ENCODE results near the gene TSGA10IP.

The TSGA10IP gene

DNA sequence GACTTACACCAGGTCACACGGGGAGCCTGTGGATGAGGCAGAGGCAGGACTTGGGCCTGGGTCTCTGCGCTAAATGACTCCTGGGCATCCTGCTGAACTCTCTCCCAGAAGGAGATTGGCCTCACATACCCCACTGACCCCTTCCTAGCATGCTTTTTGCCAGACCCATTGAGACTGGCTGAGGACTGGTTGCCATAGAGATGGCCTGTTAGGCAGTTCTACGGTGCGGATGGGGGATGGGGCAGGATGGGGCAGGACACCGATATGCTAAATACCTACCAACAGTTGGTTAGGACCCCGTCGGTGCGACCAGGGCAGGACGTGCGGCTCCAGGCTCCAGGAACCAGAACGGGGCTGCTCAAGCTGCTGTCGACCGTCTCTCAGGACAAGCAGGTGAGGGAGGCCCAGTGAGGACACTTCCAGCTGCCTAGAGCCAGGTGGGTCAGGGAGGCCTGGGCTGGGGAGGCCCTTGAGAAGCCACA lies at the start of gene TSGA10IP:
Gene TSGA10IP (plus strand): TSS at position 51 of the 482 bp plus-strand sequence. CDS start 196 bp downstream, at position 247.
- intact Hi-C loops (cut with DNase I; ENCODE audit: low total_unique reads) = no loop called here

DNA sequence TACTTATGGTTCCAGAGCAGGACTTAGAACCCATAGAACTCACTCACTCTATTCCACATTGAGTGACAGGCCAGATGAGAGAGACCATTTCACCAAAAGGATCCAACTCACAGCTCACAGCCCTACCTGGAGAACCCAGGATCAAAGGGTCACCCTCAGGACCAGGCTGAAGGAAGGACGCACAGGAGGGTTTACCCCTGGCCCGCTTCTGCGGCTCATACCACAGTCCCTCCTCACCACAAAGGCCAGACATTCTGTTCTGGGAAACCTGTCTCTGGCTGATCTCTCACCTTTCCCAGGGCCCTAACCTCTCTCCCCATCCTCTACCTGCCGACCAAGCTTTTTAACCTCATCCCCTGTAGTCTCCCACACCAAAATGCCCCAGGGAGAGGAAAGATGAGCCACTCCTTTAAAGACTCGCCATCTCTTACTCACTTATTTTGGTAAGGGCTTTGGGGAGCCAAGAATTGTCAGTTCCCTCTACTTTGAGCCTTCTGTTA lies 49.7 kb upstream of the TSGA10IP start:
- TF ChIP-seq, protein P1, sequence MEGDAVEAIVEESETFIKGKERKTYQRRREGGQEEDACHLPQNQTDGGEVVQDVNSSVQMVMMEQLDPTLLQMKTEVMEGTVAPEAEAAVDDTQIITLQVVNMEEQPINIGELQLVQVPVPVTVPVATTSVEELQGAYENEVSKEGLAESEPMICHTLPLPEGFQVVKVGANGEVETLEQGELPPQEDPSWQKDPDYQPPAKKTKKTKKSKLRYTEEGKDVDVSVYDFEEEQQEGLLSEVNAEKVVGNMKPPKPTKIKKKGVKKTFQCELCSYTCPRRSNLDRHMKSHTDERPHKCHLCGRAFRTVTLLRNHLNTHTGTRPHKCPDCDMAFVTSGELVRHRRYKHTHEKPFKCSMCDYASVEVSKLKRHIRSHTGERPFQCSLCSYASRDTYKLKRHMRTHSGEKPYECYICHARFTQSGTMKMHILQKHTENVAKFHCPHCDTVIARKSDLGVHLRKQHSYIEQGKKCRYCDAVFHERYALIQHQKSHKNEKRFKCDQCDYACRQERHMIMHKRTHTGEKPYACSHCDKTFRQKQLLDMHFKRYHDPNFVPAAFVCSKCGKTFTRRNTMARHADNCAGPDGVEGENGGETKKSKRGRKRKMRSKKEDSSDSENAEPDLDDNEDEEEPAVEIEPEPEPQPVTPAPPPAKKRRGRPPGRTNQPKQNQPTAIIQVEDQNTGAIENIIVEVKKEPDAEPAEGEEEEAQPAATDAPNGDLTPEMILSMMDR (IDR thresholded peaks at IDR 0.05) = no peak
- no peak for DNase-seq
- no peak overlapping the region for H3K27ac ChIP-seq

More for the DNA sequence above, at the start of gene TSGA10IP:
- H3K27me3 ChIP-seq = peaks cover 0 to 14% of the 10 kb centered on the region in 2 donors
- H3K9me3 ChIP-seq = no peaks in the 10 kb centered on the region
- no peaks in the 10 kb centered on the region for H3K4me1 ChIP-seq
- no peak within 1 kb of the TSS for H3K27ac ChIP-seq
- no peaks in the 10 kb centered on the region for H3K36me3 ChIP-seq
- TF ChIP-seq, protein P1 (IDR thresholded peaks at IDR 0.05) = no peak
- DNase-seq = no peak
- H3K4me3 ChIP-seq = no peak within 1 kb of the TSS

DNA sequence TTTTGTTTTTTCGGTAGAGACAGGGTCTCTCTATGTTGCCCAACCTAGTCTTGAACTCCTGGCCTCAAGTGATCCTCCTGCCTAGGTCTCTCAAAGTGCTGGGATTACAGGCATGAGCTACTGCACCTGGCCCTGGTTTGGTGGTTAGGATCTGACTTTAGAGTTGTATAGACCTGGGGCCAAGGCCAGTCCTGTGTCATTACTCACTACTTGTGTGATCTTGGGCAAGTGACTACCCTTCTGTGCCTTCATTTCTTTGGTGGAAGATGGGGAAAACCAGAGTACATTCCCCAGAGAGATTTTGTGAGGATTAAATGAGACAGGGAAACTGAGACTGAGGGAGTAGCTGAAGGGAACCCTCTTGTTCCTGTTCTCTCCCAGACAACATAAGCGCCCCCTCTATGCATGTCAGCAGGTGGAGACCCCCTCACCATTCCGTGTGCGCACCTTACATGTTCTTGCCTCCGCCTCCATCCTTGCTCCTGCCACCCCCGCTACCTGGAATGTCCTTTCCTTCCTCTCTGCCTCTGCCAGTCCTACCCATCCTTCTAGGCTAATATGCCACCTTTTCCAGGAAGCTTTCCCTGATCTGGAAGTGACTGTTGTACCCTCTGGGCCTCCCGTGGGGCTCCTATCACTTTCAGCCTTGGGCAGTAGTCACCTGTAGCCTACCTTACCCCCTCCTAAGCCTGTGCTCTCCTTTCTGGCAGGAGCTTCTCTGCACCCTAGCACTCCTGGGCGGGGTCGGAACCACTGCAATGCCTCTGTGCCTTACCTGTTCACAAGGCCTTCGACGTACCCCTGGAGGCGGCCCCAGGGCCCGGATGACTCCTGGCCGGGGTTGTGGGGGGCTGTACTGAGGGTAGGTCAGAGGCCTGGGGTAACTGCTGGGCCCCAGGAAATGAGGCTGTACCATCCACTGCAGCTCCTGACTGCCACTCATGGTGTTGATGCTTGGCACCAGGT lies 49.0 kb upstream of the TSGA10IP start:
- Histone ChIP-seq H3K36me3 (no peaks in the 10 kb centered on the region), H3K9me3 (no peaks in the 10 kb centered on the region), H3K27ac (no peak overlapping the region), H3K4me1 (peaks cover 6 to 46% (median 41%) of the 10 kb centered on the region in 4 donors), H3K27me3 (no peaks in the 10 kb centered on the region), H3K4me3 (no peak overlapping the region)
- no peak for DNase-seq
- intact Hi-C loops (cut with DNase I; ENCODE audit: low total_unique reads) = no loop called here
- TF ChIP-seq, protein P1 (IDR thresholded peaks at IDR 0.05) = no peak

More for the DNA sequence above, 49.7 kb upstream of the TSGA10IP start:
- Histone ChIP-seq H3K9me3 (no peaks in the 10 kb centered on the region), H3K27me3 (no peaks in the 10 kb centered on the region), H3K4me1 (peaks cover 6 to 46% (median 41%) of the 10 kb centered on the region in 4 donors), H3K4me3 (no peak overlapping the region), H3K36me3 (no peaks in the 10 kb centered on the region)
- intact Hi-C loops (cut with DNase I; ENCODE audit: low total_unique reads) = no loop called here

DNA sequence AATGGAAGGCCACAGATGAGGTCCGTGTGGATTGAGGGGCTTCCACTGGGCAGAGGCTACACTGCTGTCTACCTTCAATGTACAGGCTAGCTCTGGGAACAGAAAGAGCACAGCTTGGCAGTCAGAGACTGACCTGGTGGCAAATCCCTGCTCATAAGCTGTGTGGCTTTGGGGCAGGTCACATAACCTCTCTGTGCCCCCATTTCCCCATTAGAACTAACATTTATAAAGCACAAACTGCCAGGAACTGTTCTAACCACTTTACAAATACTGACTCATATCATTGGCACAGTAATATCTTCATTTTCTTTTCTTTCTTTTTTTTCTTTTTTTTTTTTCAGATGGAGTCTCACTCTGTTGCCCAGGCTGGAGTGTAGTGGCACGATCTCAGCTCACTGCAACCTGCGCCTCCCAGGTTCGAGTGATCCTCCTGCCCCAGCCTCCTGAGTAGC lies 48.2 kb upstream of the TSGA10IP start:
- Histone ChIP-seq H3K27ac (no peak overlapping the region), H3K9me3 (no peaks in the 10 kb centered on the region), H3K27me3 (no peaks in the 10 kb centered on the region), H3K4me3 (no peak overlapping the region), H3K4me1 (peaks cover 3 to 38% (median 34%) of the 10 kb centered on the region in 4 donors), H3K36me3 (no peaks in the 10 kb centered on the region)
- intact Hi-C loops (cut with DNase I; ENCODE audit: low total_unique reads) = no loop called here
- no peak for DNase-seq
- TF ChIP-seq, protein P1 (IDR thresholded peaks at IDR 0.05) = no peak

DNA sequence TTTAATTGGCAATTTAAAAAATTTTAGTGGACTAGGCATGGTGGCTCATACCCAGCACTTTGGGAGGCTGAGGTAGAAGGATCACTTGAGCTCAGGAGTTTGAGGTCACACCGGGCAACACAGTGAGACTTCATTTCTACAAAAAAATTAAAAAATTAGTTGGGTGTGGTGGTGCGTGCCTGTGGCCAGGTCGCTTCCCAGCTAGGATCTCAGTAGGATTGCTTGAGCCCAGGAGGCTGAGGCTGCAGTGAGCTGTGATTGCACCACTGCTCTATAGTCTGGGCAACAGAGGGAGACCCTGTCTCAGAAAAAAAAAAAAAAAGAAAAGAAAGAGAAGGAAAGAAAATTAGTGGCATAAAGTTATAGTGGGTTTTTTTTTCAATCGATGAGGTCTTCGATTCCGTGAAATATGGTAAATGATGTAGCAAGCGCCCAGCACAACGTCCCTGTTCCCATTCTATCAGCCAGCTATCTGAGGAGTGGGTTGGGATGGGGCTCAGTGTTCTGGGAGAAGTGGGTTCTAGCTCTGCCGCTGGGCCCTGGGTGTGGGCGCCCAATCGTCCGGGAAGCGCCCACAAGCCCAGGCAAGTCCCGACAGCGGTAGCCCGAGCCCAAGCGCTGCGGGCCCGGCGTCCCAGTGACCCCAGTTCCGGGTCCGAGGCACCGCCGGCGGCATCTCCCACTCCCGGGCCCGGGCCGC lies 46.5 kb upstream of the TSGA10IP start:
- Histone ChIP-seq H3K4me3 (peak overlapping the region; percentile 63), H3K9me3 (no peaks in the 10 kb centered on the region), H3K36me3 (no peaks in the 10 kb centered on the region), H3K27ac (peak overlapping the region; percentile 63 to 76), H3K4me1 (peaks cover 0 to 21% (median 16%) of the 10 kb centered on the region in 4 donors), H3K27me3 (no peaks in the 10 kb centered on the region)
- no peak for DNase-seq
- intact Hi-C loops (cut with DNase I; ENCODE audit: low total_unique reads) = no loop called here
- TF ChIP-seq, protein P1 (IDR thresholded peaks at IDR 0.05) = no peak
